ENCODE results near the gene GAR1. TPM values are rescaled to one million over a fixed set of nuclear protein-coding genes. Genes with fewer than 3 reads are reported as not detected.

The GAR1 gene
- total and polyA plus RNA-seq, 9 donors = 4.3 to 27.9 (median 15.7) TPM

DNA sequence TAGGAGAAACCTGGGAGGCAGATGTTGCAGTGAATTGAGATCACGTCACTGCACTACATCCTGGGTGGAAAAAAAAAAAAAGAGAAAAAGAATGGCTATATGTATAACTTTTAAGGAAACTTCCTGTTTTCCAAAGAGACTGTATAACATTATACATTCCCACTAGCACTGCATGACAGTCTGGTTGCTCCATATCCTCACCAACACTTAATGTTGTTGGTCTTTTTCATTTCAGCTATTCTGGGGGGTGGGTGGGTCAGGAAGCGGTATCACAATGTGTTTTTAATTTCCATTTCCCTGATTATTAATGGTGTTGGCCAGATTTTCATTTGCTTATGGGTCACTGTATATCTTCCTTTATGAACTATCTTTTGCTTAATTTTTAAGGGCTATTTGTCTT, 45.7 kb downstream of the GAR1 start:
- 94 to 99% (median 98%) methylated on average over 2 of the region's 2 CpGs for WGBS, 3 donors
- Histone ChIP-seq H3K4me1 (ENCODE audit: insufficient read depth) (no peaks in the 10 kb centered on the region), H3K27ac (no peak overlapping the region), H3K27me3 (no peaks in the 10 kb centered on the region), H3K36me3 (no peaks in the 10 kb centered on the region), H3K9me3 (no peaks in the 10 kb centered on the region), H3K4me3 (no peak overlapping the region)
- no peak for DNase-seq
- TF ChIP-seq POLR2A (IDR thresholded peaks at IDR 0.05) = no peak
- TF ChIP-seq, protein P1, sequence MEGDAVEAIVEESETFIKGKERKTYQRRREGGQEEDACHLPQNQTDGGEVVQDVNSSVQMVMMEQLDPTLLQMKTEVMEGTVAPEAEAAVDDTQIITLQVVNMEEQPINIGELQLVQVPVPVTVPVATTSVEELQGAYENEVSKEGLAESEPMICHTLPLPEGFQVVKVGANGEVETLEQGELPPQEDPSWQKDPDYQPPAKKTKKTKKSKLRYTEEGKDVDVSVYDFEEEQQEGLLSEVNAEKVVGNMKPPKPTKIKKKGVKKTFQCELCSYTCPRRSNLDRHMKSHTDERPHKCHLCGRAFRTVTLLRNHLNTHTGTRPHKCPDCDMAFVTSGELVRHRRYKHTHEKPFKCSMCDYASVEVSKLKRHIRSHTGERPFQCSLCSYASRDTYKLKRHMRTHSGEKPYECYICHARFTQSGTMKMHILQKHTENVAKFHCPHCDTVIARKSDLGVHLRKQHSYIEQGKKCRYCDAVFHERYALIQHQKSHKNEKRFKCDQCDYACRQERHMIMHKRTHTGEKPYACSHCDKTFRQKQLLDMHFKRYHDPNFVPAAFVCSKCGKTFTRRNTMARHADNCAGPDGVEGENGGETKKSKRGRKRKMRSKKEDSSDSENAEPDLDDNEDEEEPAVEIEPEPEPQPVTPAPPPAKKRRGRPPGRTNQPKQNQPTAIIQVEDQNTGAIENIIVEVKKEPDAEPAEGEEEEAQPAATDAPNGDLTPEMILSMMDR (IDR thresholded peaks at IDR 0.05) = no peak
- no peak for TF ChIP-seq EP300 (IDR thresholded peaks at IDR 0.05)
- intact Hi-C loops (cut with DNase I) = no loop called here

DNA sequence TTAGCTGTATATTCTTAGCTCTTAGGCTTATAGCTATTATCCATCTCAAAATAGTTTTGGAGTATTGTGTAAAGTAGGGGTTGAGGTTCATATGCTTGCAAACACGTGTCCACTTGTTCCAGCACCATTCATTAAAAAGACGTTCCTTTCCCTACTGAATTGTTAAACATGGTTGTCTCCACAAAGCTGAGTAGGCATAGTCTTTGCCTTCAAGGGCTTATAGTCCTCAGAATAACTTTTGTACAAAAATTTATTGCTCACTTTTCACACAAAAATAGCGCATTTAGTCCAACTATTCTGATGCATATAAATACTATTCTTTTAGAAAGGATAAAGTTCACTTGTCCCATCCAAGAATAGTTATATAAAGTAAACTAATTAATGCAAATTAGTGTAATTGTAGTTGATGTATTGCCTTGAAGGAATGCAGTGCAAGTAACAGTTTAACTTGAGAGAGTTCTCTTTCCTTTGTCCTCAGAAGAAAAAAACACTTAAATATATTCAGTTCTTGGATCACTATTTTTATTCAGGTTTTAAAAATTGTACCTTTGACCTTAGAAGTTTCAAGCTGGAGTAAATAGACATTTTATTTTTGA, 46.5 kb downstream of the GAR1 start:
- Histone ChIP-seq H3K9me3 (no peaks in the 10 kb centered on the region), H3K4me1 (ENCODE audit: insufficient read depth) (no peaks in the 10 kb centered on the region), H3K36me3 (no peaks in the 10 kb centered on the region), H3K27me3 (no peaks in the 10 kb centered on the region), H3K4me3 (no peak overlapping the region), H3K27ac (no peak overlapping the region)
- intact Hi-C loops (cut with DNase I) = no loop called here
- 80 to 86% (median 85%) methylated on average over 3 of the region's 3 CpGs for WGBS, 3 donors
- TF ChIP-seq, protein P1 (IDR thresholded peaks at IDR 0.05) = no peak
- TF ChIP-seq EP300 (IDR thresholded peaks at IDR 0.05) = no peak
- TF ChIP-seq POLR2A (IDR thresholded peaks at IDR 0.05) = no peak
- no peak for DNase-seq

DNA sequence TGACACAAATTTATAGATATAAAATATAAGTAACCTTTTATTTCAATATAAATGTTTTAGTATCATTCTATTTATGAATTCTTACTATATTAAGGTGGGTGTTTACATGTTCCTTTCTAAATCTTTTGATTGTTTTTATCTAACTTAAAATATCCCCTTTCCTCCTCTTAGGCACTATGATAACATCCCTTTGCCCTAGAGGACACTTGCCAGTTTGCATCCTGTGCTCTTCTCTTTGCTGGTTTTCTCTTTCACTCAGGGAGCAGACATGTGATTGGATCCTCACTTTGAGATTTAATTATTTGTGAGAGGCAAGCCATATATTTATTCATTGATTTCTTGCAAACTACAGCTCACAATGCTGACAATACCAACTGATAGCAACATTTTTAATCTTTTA, 48.6 kb downstream of the GAR1 start:
- intact Hi-C loops (cut with DNase I) = no loop called here
- Histone ChIP-seq H3K9me3 (no peaks in the 10 kb centered on the region), H3K4me3 (no peak overlapping the region), H3K36me3 (no peaks in the 10 kb centered on the region), H3K27me3 (no peaks in the 10 kb centered on the region), H3K27ac (no peak overlapping the region), H3K4me1 (ENCODE audit: insufficient read depth) (no peaks in the 10 kb centered on the region)
- TF ChIP-seq, protein P1 (IDR thresholded peaks at IDR 0.05) = no peak
- TF ChIP-seq POLR2A (IDR thresholded peaks at IDR 0.05) = no peak
- DNase-seq = no peak

DNA sequence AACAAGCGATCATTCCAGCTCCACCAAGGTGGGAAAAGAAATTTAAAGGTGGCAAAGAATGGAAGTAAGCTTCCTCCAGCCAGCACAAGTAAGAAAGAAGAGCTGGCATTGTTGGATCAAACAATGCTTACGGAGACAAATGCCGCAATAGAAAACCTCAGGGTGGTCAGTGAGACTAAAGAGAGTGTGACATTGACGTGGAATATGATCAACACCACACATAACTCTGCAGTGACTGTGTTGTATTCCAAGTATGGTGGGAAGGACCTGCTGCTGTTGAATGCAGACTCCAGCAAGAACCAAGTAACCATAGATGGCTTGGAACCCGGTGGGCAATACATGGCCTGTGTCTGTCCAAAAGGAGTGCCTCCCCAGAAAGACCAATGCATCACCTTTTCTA, 54.5 kb downstream of the GAR1 start:
- Histone ChIP-seq H3K27ac (no peak overlapping the region), H3K9me3 (no peaks in the 10 kb centered on the region), H3K27me3 (no peaks in the 10 kb centered on the region), H3K36me3 (no peaks in the 10 kb centered on the region), H3K4me3 (no peak overlapping the region), H3K4me1 (ENCODE audit: insufficient read depth) (no peaks in the 10 kb centered on the region)
- TF ChIP-seq, protein P1 (IDR thresholded peaks at IDR 0.05) = no peak
- no peak for TF ChIP-seq POLR2A (IDR thresholded peaks at IDR 0.05)
- TF ChIP-seq EP300 (IDR thresholded peaks at IDR 0.05) = no peak
- no peak for DNase-seq
- intact Hi-C loops (cut with DNase I) = no loop called here
- 95 to 97% (median 97%) methylated on average over 5 of the region's 5 CpGs for WGBS, 3 donors
